ENCODE data around the gene SLC30A3.

The SLC30A3 gene

GRCh38 chr2:27204566-27204965 is 58.3 kb downstream of the SLC30A3 start:
- no peak for DNase-seq (ENCODE audit: low read depth)

- no peak for DNase-seq (ENCODE audit: low read depth)
Observed at GRCh38 chr2:27203741-27204140, 59.1 kb downstream of the SLC30A3 start.

Data from stimulated activated CD4-positive, alpha-beta T cell treated with anti-CD3 and anti-CD28 coated beads, Interleukin-2, amount 100 ng/mL, for 4 hours (primary cell).